Testis (tissue), 3 donors: Measurements from ENCODE around the gene DENND2A. TPM values are rescaled to one million over a fixed set of nuclear protein-coding genes. Genes with fewer than 3 reads are reported as not detected.

Source experiments
- DNase-seq: peaks from one replicate; pipeline ENCODE4 v3.0.0-alpha.2; 2019
- H3K27ac ChIP-seq, 2 donors: fragments of 200-600 bp; sonication (generic); one replicate each; pipeline ENCODE4 v1.5.1; 2019
- H3K27me3 ChIP-seq: fragments of 200-600 bp; sonication (generic); one replicate; pipeline ENCODE4 v1.5.1; 2019
- H3K36me3 ChIP-seq: fragments of 200-600 bp; sonication (generic); one replicate; pipeline ENCODE4 v1.5.1; 2017; ENCODE audit warnings: low read depth; ENCODE audit errors: missing control alignments
- H3K4me1 ChIP-seq: fragments of 200-600 bp; sonication (generic); one replicate; pipeline ENCODE4 v1.5.1; 2019
- H3K4me3 ChIP-seq, 2 donors: fragments of 200-600 bp; sonication (generic); one replicate each; pipeline ENCODE4 v1.5.1; 2017 to 2019
- H3K9me3 ChIP-seq: fragments of 200-600 bp; sonication (generic); one replicate; pipeline ENCODE4 v1.5.1; 2017
- CTCF ChIP-seq, 3 experiments: fragments of 450-650 bp in 2 of 3; fragments of 200-600 bp in 1 of 3; sonication (generic) in 1 of 3; IDR thresholded peaks; one replicate each; pipeline ENCODE4 v1.5.1; 2016 to 2019; ENCODE audit warnings: antibody characterized with exemption in 3 of 3, mild to moderate bottlenecking in 2 of 3, moderate library complexity in 1 of 3
- POLR2A ChIP-seq: fragments of 450-650 bp; IDR thresholded peaks from one replicate; pipeline ENCODE4 v1.6.1; 2017; ENCODE audit warnings: antibody characterized with exemption, mild to moderate bottlenecking, moderate library complexity
- WGBS, 2 donors: methylation state at CpG; one replicate each; pipeline ENCODE4 v1.1.5; 2018; 5-methylcytosine and 5-hydroxymethylcytosine counted together
- intact Hi-C: fragments of 100-400 bp; cut with DNase I; formaldehyde crosslinking; loops from one replicate; pipeline ENCODE4 v1.15.1; 2023; ENCODE audit warnings: low total_unique reads
- polyA plus RNA-seq: library from polyadenylated mRNA; stranded (reverse); fragments of 350-450 nt; fragmentation: Illumina TruSeq; extraction: RNeasy Lipid Tissue Mini Kit (QIAGEN cat#74804); gene quantifications from one replicate; pipeline ENCODE4 v1.2.3, GENCODE V29; 2014; ENCODE audit warnings: low read depth, low replicate concordance; ENCODE audit not compliant: insufficient read depth
- total RNA-seq, 2 donors: library from RNA; depleted of rRNA; stranded (reverse); fragments of >200 nt; gene quantifications; one replicate each; pipeline ENCODE4 v1.2.3, GENCODE V29; 2016

Gene DENND2A
- total and polyA plus RNA-seq, 3 donors from 2014 or later, result 4.1 to 8.5 (median 5.5) TPM

DNA sequence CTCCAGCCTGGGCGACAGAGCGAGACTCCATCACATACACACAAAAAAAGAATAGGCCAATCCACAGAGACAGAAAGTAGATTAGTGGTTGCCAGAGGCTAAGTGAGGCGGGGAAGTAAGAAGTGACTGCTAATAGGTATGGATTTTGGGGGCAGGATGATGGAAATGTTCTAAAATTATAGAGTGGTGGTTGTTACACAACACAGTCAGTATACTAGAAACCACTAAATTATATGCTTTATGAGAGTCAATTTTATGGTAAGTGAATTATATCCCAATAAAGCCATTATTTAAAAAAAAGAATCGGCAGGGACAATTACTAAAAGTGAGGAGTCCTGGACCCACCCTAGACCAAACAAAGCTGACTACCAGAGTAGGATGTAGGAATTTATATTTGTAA is 24.3 kb downstream of the DENND2A start:
- no peak overlapping the region for H3K27ac ChIP-seq
- 73 to 85% methylated on average over 4 of the region's 4 CpGs for WGBS, 2 donors
- no peaks in the 10 kb centered on the region for H3K4me1 ChIP-seq
- no peaks in the 10 kb centered on the region for H3K9me3 ChIP-seq
- H3K27me3 ChIP-seq, result no peaks in the 10 kb centered on the region
- TF ChIP-seq POLR2A (no peak), CTCF (IDR thresholded peaks at IDR 0.05) (no peak)
- no peaks in the 10 kb centered on the region for H3K36me3 ChIP-seq
- DNase-seq, result no peak
- intact Hi-C loops, result no loop called here
- no peak overlapping the region for H3K4me3 ChIP-seq

GRCh38 chr7:140611641-140612040 is 29.0 kb downstream of the DENND2A start:
- Histone ChIP-seq H3K4me1 (no peaks in the 10 kb centered on the region), H3K27me3 (no peaks in the 10 kb centered on the region), H3K9me3 (no peaks in the 10 kb centered on the region), H3K36me3 (no peaks in the 10 kb centered on the region), H3K27ac (no peak overlapping the region), H3K4me3 (no peak overlapping the region)
- no peak for DNase-seq
- intact Hi-C loops, result no loop called here
- TF ChIP-seq CTCF (IDR thresholded peaks at IDR 0.05), result no peak
- no peak for TF ChIP-seq POLR2A
- WGBS, 2 donors, result 89 to 90% methylated on average over 8 of the region's 8 CpGs

DNA sequence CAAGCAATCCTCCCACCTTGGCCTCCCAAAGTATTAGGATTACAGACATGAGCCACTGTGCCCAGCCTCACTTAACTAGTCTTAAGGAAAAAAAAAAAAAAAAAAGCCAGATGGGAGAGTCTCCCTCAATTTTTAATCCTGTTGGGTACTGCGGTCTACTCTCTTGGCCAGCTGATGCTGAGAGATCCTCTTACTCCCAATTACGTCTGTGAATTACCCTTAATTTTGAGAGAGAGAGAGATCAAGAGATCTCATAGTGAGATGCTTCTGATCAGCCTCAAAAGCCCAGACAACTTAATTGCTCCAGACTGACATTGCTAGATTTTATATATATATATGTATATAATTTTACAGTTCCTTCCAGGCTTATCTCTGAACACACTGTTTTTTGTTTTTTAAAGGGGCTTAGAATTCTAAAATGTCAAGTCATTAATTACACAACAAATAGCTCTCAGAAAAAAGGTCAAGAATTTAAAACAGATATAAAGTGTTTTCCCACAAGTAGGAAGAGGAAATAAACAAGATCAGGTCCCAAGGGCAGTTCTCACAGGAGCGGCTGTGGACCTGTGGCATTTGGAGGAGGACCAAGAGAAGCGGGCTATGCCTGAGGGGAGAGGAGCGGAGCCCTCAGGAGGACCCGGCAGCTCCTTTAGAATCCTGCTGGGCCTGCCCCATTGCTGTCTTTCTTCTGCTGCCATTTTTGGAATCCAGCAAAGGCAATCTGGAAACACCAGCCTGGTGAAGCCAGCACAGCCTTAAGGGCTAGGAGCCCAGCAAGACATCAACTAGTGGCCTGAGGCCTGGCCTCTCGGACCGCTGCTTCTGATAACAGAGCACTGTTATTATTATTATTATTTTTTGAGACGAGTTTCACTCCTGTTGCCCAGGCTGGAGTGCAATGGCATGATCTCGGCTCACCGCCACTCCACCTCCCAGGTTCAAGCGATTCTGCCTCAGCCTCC is 30.1 kb downstream of the DENND2A start:
- intact Hi-C loops, result no loop called here
- DNase-seq, result no peak

GRCh38 chr7:140609646-140610045 is 31.0 kb downstream of the DENND2A start:
- no peaks in the 10 kb centered on the region for H3K27me3 ChIP-seq
- 96% methylated on average over 2 of the region's 2 CpGs for WGBS, 2 donors
- H3K4me3 ChIP-seq, result no peak overlapping the region
- TF ChIP-seq POLR2A (no peak), CTCF (IDR thresholded peaks at IDR 0.05) (no peak)
- H3K9me3 ChIP-seq, result no peaks in the 10 kb centered on the region
- DNase-seq, result no peak
- H3K27ac ChIP-seq, result no peak overlapping the region
- no peaks in the 10 kb centered on the region for H3K36me3 ChIP-seq
- H3K4me1 ChIP-seq, result no peaks in the 10 kb centered on the region
- intact Hi-C loops, result no loop called here

More for the DNA sequence above, 30.1 kb downstream of the DENND2A start:
- no peaks in the 10 kb centered on the region for H3K9me3 ChIP-seq
- TF ChIP-seq POLR2A (no peak), CTCF (IDR thresholded peaks at IDR 0.05) (no peak)
- H3K27me3 ChIP-seq, result no peaks in the 10 kb centered on the region
- H3K27ac ChIP-seq, result no peak overlapping the region
- WGBS, 2 donors, result 70 to 79% methylated on average over 12 of the region's 12 CpGs
- no peak overlapping the region for H3K4me3 ChIP-seq
- H3K36me3 ChIP-seq, result no peaks in the 10 kb centered on the region
- no peaks in the 10 kb centered on the region for H3K4me1 ChIP-seq
